Measurements from ENCODE around the gene EIF3CL.
"Not testable (repeated sequence)": the region's sequence is repeated elsewhere in the genome, so short reads cannot be mapped to it uniquely, and the experiment has no call there.

DNA sequence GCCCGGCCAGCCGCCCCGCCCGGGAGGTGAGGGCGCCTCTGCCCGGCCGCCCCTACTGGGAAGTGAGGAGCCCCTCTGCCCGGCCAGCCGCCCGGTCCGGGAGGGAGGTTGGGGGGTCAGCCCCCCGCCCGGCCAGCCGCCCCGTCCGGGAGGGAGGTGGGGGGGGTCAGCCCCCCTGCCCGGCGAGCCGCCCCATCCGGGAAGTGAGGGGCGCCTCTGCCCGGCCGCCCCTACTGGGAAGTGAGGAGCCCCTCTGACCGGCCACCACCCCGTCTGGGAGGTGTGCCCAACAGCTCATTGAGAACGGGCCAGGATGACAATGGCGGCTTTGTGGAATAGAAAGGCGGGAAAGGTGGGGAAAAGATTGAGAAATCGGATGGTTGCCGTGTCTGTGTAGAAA lies 13.4 kb upstream of the EIF3CL start:
- TF ChIP-seq CTCF, POLR2A (IDR thresholded peaks at IDR 0.05): not testable (repeated sequence)
